HG02759 (cell line): Measurements from ENCODE around the gene PDP2.

Experiments used
- ATAC-seq: cut with Tn5 transposase; IDR thresholded peaks from one replicate; pipeline ENCODE4 v1.9.1; 2021; ENCODE audit warnings: mild to moderate bottlenecking, moderate library complexity; ENCODE audit not compliant: unreplicated experiment

The PDP2 gene

GRCh38 chr16:66901626-66902025 is 21.3 kb downstream of the PDP2 start:
- ATAC-seq, result no peak

- no peak for ATAC-seq
Observed at GRCh38 chr16:66902648-66903543, 22.6 kb downstream of the PDP2 start.

GRCh38 chr16:66903544-66904427 is 23.5 kb downstream of the PDP2 start:
- ATAC-seq, result no peak

GRCh38 chr16:66904428-66904845 is 24.1 kb downstream of the PDP2 start:
- ATAC-seq, result no peak

GRCh38 chr16:66904846-66905632 is 24.7 kb downstream of the PDP2 start:
- ATAC-seq, result no peak

GRCh38 chr16:66905633-66906539 is 25.6 kb downstream of the PDP2 start:
- no peak for ATAC-seq

GRCh38 chr16:66906916-66907836 is 26.9 kb downstream of the PDP2 start:
- no peak for ATAC-seq

- ATAC-seq, result no peak
Observed at GRCh38 chr16:66908116-66908515, 27.8 kb downstream of the PDP2 start.

- no peak for ATAC-seq
Observed at GRCh38 chr16:66908762-66909559, 28.6 kb downstream of the PDP2 start.

GRCh38 chr16:66910175-66910940 is 30.0 kb downstream of the PDP2 start:
- ATAC-seq, result no peak

GRCh38 chr16:66911112-66911511 is 30.8 kb downstream of the PDP2 start:
- ATAC-seq, result no peak

GRCh38 chr16:66911801-66912200 is 31.5 kb downstream of the PDP2 start:
- no peak for ATAC-seq

GRCh38 chr16:66913081-66913480 is 32.8 kb downstream of the PDP2 start:
- ATAC-seq, result no peak

- no peak for ATAC-seq
Observed at GRCh38 chr16:66913711-66914110, 33.4 kb downstream of the PDP2 start.

- ATAC-seq, result no peak
Observed at GRCh38 chr16:66914541-66914940, 34.2 kb downstream of the PDP2 start.

- no peak for ATAC-seq
Observed at GRCh38 chr16:66915041-66915440, 34.7 kb downstream of the PDP2 start.

- no peak for ATAC-seq
Observed at GRCh38 chr16:66916518-66916917, 36.2 kb downstream of the PDP2 start.
